Hindlimb muscle (tissue), 1 donor: ENCODE results near the gene HLA-DPA1. TPM values are rescaled to one million over a fixed set of nuclear protein-coding genes. Genes with fewer than 3 reads are reported as not detected.
"Not testable (repeated sequence)": the region's sequence is repeated elsewhere in the genome, so short reads cannot be mapped to it uniquely, and the experiment has no call there.

Experiments
- DNase-seq: peaks from one replicate; pipeline ENCODE4 v3.0.0-alpha.2; 2013
- polyA plus RNA-seq: library from polyadenylated mRNA; unstranded; fragments of 120-200 nt; gene quantifications from one replicate; pipeline ENCODE4 v1.2.1, GENCODE V29; 2013; ENCODE audit not compliant: insufficient read length

Gene HLA-DPA1
- polyA plus RNA-seq, 1 donor: 34.8 TPM

- DNase-seq: no peak
Measured at GRCh38 chr6:33088258-33088930, 14.9 kb upstream of the HLA-DPA1 start.

GRCh38 chr6:33085627-33086026, 12.2 kb upstream of the HLA-DPA1 start:
- no peak for DNase-seq

GRCh38 chr6:33082702-33083101, 9.3 kb upstream of the HLA-DPA1 start:
- peak; percentile 53 for DNase-seq

GRCh38 chr6:33081098-33081824, 7.8 kb upstream of the HLA-DPA1 start:
- no peak for DNase-seq

GRCh38 chr6:33080127-33081089, 7.0 kb upstream of the HLA-DPA1 start:
- DNase-seq: peak; percentile 50

GRCh38 chr6:33079580-33079979, 6.1 kb upstream of the HLA-DPA1 start:
- DNase-seq: no peak

GRCh38 chr6:33078919-33079521, 5.6 kb upstream of the HLA-DPA1 start:
- no peak for DNase-seq

- no peak for DNase-seq
Measured at GRCh38 chr6:33078442-33078841, 5.0 kb upstream of the HLA-DPA1 start.

- DNase-seq: no peak
Measured at GRCh38 chr6:33077908-33078307, 4.5 kb upstream of the HLA-DPA1 start.

GRCh38 chr6:33076406-33076934, 3.0 kb upstream of the HLA-DPA1 start:
- no peak for DNase-seq

GRCh38 chr6:33075568-33076405, 2.3 kb upstream of the HLA-DPA1 start, which contains the start of gene HLA-DPB1:
HLA-DPB1 (plus strand) TSS chr6:33075990; CDS start chr6:33076042, 52 bp downstream.
- DNase-seq: peak; percentile 43

- no peak for DNase-seq
Measured at GRCh38 chr6:33075208-33075567, 1.7 kb upstream of the HLA-DPA1 start.

- DNase-seq: no peak
Measured at GRCh38 chr6:33072508-33073100, 845 bp downstream of the HLA-DPA1 start.

- no peak for DNase-seq
Measured at GRCh38 chr6:33071569-33071968, 1.9 kb downstream of the HLA-DPA1 start.

- no peak for DNase-seq
Measured at GRCh38 chr6:33070909-33071308, 2.5 kb downstream of the HLA-DPA1 start.

GRCh38 chr6:33069021-33069738, 4.3 kb downstream of the HLA-DPA1 start:
- no peak for DNase-seq

GRCh38 chr6:33066917-33067521, 6.4 kb downstream of the HLA-DPA1 start:
- no peak for DNase-seq

- DNase-seq: no peak
Measured at GRCh38 chr6:33065312-33065711, 8.1 kb downstream of the HLA-DPA1 start.

GRCh38 chr6:33064723-33065122, 8.7 kb downstream of the HLA-DPA1 start:
- no peak for DNase-seq

- DNase-seq: not testable (repeated sequence)
Measured at GRCh38 chr6:33063435-33063834, 10.0 kb downstream of the HLA-DPA1 start.
